GM23248 (cell line): ENCODE measurements around the gene DIPK1B.

Source experiments
- EZH2 ChIP-seq: fragments of 200-600 bp; sonication (generic); IDR thresholded peaks from 2 replicates; pipeline ENCODE4 v1.6.1; 2018; ENCODE audit warnings: antibody characterized with exemption, mild to moderate bottlenecking; ENCODE audit not compliant: insufficient read depth, poor library complexity, severe bottlenecking
- EZH2phosphoT487 ChIP-seq: fragments of 200-600 bp; sonication (generic); IDR thresholded peaks from 2 replicates; pipeline ENCODE4 v1.6.1; 2018; ENCODE audit warnings: antibody characterized with exemption, moderate library complexity, mild to moderate bottlenecking, low read depth; ENCODE audit not compliant: insufficient read depth

DNA sequence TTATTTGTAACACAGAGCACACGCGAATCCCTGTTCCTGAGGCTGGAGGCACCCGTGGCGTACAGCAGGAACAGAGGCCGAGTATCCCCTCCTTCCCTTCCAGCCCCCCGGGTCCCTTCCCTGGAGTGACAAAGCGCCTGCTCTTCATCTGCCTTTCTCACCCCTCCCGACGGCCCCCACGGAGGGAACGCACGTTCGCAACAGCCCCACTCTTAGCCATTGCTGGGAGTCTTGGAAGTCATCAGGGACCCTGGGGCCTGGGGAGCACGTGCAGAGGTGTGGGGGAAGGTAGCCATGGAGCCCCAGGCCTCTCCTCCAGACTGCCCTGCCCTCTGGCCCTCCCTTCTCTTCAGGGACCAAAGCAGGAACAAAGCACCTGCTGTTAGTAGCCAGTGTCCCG, 27.6 kb upstream of the DIPK1B start:
- TF ChIP-seq EZH2 (no peak), EZH2phosphoT487 (no peak)
